Memory B cell (primary cell): Measurements from ENCODE around the gene P2RY4.
"Not testable (repeated sequence)": the region's sequence is repeated elsewhere in the genome, so short reads cannot be mapped to it uniquely, and the experiment has no call there.

ENCODE experiments used
- ATAC-seq: fragments of 150-1000 bp; cut with Tn5 transposase; 2 replicates; pipeline ENCODE4 v1.10.0; 2021; ENCODE audit warnings: low read depth, mild to moderate bottlenecking, moderate library complexity
- DNase-seq, 2 donors: peaks; one replicate each; pipeline ENCODE4 v3.0.0; 2022; ENCODE audit warnings: low spot score in 2 of 2
- H3K27ac Mint-ChIP-seq: one replicate; pipeline ENCODE4 v1.8.0; 2022; ENCODE audit warnings: mild to moderate bottlenecking, moderate library complexity, mixed read lengths
- H3K27me3 Mint-ChIP-seq: one replicate; pipeline ENCODE4 v1.8.0; 2022; ENCODE audit warnings: mixed read lengths
- H3K36me3 Mint-ChIP-seq: one replicate; pipeline ENCODE4 v1.8.0; 2022; ENCODE audit warnings: mild to moderate bottlenecking, mixed read lengths
- H3K4me1 Mint-ChIP-seq: one replicate; pipeline ENCODE4 v1.8.0; 2022; ENCODE audit warnings: mixed read lengths
- H3K4me3 Mint-ChIP-seq: one replicate; pipeline ENCODE4 v1.8.0; 2022; ENCODE audit warnings: mild to moderate bottlenecking, moderate library complexity, mixed read lengths
- H3K9me3 Mint-ChIP-seq: one replicate; pipeline ENCODE4 v1.8.0; 2022; ENCODE audit warnings: mixed read lengths

The P2RY4 gene

GRCh38 chrX:70257423-70258288 is 2.3 kb downstream of the P2RY4 start:
- no peaks in the 10 kb centered on the region for H3K9me3 Mint-ChIP-seq
- no peaks in the 10 kb centered on the region for H3K27me3 Mint-ChIP-seq
- ATAC-seq = no peak
- H3K4me1 Mint-ChIP-seq = no peaks in the 10 kb centered on the region
- no peak for DNase-seq
- H3K27ac Mint-ChIP-seq = no peak overlapping the region
- H3K36me3 Mint-ChIP-seq = peaks cover 18% of the 10 kb centered on the region
- H3K4me3 Mint-ChIP-seq = no peak overlapping the region

DNA sequence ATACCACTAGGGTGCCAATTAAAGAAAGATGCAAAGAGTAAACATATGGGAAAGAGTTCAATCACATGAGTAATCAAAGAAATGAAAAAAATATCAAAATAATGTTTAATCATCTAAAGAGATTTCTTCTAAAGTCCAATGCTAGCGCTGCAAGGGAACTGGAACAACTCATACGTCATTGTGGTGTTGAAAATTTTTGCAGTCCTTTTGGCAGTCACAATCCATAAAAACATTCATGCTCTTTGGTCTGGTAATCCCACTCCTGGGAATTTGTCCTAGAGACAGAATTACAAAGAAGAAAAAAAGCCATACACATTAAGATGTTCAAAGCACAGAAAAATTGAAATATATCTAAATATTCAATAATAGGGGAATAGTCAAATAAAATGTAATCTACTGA is 4.6 kb downstream of the P2RY4 start:
- no peak overlapping the region for H3K27ac Mint-ChIP-seq
- no peak overlapping the region for H3K4me3 Mint-ChIP-seq
- H3K27me3 Mint-ChIP-seq = no peaks in the 10 kb centered on the region
- peaks cover 18% of the 10 kb centered on the region for H3K36me3 Mint-ChIP-seq
- no peaks in the 10 kb centered on the region for H3K9me3 Mint-ChIP-seq
- no peak for DNase-seq
- H3K4me1 Mint-ChIP-seq = no peaks in the 10 kb centered on the region
- no peak for ATAC-seq

- H3K4me1 Mint-ChIP-seq = no peaks in the 10 kb centered on the region
- peaks cover 18% of the 10 kb centered on the region for H3K36me3 Mint-ChIP-seq
- no peak overlapping the region for H3K27ac Mint-ChIP-seq
- ATAC-seq (no peak), DNase-seq (no peak)
- no peaks in the 10 kb centered on the region for H3K9me3 Mint-ChIP-seq
- H3K27me3 Mint-ChIP-seq = no peaks in the 10 kb centered on the region
- no peak overlapping the region for H3K4me3 Mint-ChIP-seq
Measured at GRCh38 chrX:70254909-70255308, 5.1 kb downstream of the P2RY4 start.

GRCh38 chrX:70254063-70254400 is 6.0 kb downstream of the P2RY4 start:
- Mint-ChIP-seq H3K4me3 (no peak overlapping the region), H3K4me1 (no peaks in the 10 kb centered on the region), H3K27ac (no peak overlapping the region), H3K9me3 (no peaks in the 10 kb centered on the region), H3K27me3 (no peaks in the 10 kb centered on the region), H3K36me3 (peaks cover 18% of the 10 kb centered on the region)
- ATAC-seq (no peak), DNase-seq (no peak)

- H3K4me1 Mint-ChIP-seq = no peaks in the 10 kb centered on the region
- peaks cover 18% of the 10 kb centered on the region for H3K36me3 Mint-ChIP-seq
- H3K27me3 Mint-ChIP-seq = no peaks in the 10 kb centered on the region
- ATAC-seq (no peak), DNase-seq (no peak)
- no peak overlapping the region for H3K27ac Mint-ChIP-seq
- no peaks in the 10 kb centered on the region for H3K9me3 Mint-ChIP-seq
- no peak overlapping the region for H3K4me3 Mint-ChIP-seq
Measured at GRCh38 chrX:70253377-70254062, 6.5 kb downstream of the P2RY4 start.

- Mint-ChIP-seq H3K9me3 (no peaks in the 10 kb centered on the region), H3K36me3 (peaks cover 18% of the 10 kb centered on the region), H3K4me3 (no peak overlapping the region), H3K4me1 (no peaks in the 10 kb centered on the region), H3K27me3 (no peaks in the 10 kb centered on the region), H3K27ac (no peak overlapping the region)
- DNase-seq (no peak), ATAC-seq (no peak)
Measured at GRCh38 chrX:70252491-70252890, 7.5 kb downstream of the P2RY4 start.

DNA sequence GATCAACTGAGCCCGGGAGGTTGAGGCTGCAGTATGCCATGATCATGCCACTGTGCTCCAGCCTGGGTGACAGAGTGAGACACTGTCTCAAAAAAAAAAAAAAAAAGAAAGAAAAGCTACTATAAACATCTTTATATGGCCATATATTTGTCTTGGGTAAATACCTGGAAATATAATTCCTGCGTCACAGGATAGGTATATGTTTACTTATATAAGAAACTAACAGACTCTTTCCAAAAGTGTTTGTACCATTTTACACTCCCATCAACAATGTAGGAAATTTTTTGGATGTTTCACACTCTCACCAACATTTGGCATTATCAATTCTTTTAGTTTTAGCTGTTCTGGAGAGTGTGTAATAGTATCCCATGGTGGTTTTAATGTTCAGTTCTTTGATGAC is 12.8 kb downstream of the P2RY4 start:
- no peaks in the 10 kb centered on the region for H3K4me1 Mint-ChIP-seq
- ATAC-seq (no peak), DNase-seq (no peak)
- H3K36me3 Mint-ChIP-seq = no peaks in the 10 kb centered on the region
- H3K27me3 Mint-ChIP-seq = no peaks in the 10 kb centered on the region
- no peak overlapping the region for H3K27ac Mint-ChIP-seq
- no peaks in the 10 kb centered on the region for H3K9me3 Mint-ChIP-seq
- no peak overlapping the region for H3K4me3 Mint-ChIP-seq

DNA sequence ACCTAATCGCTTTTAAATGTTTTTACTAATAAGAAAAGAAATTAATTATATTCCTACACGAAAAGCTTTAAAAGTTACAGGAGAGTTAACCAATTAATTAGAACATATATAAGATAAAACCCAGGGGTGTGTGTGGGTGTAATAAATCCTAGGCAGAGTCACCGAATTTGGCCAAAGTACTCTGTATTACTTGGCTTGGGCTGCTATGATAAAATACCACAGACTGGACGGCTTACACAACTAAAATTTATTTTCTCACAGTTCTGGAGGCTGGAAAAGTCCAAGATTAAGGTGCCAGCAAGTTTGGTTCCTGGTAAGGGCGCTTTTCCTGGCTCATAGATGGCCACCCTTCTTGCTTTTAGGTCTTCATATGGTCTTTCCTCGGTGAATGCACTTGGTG is 15.1 kb downstream of the P2RY4 start:
- ATAC-seq = no peak
- Mint-ChIP-seq H3K36me3 (no peaks in the 10 kb centered on the region), H3K4me1 (no peaks in the 10 kb centered on the region), H3K9me3 (no peaks in the 10 kb centered on the region), H3K27ac (no peak overlapping the region), H3K4me3 (no peak overlapping the region), H3K27me3 (no peaks in the 10 kb centered on the region)
- DNase-seq = no peak

- not testable (repeated sequence) for H3K27me3 Mint-ChIP-seq, H3K4me1 Mint-ChIP-seq, ATAC-seq, DNase-seq, H3K9me3 Mint-ChIP-seq, H3K36me3 Mint-ChIP-seq, H3K4me3 Mint-ChIP-seq, H3K27ac Mint-ChIP-seq
Measured at GRCh38 chrX:70243601-70244000, 16.4 kb downstream of the P2RY4 start.

- no peak for DNase-seq
- ATAC-seq = no peak
- Mint-ChIP-seq H3K36me3 (no peaks in the 10 kb centered on the region), H3K27ac (no peak overlapping the region), H3K4me3 (no peak overlapping the region), H3K9me3 (no peaks in the 10 kb centered on the region), H3K27me3 (no peaks in the 10 kb centered on the region), H3K4me1 (no peaks in the 10 kb centered on the region)
Measured at GRCh38 chrX:70241501-70241900, 18.5 kb downstream of the P2RY4 start.

- no peaks in the 10 kb centered on the region for H3K4me1 Mint-ChIP-seq
- H3K27ac Mint-ChIP-seq = no peak overlapping the region
- H3K4me3 Mint-ChIP-seq = no peak overlapping the region
- no peaks in the 10 kb centered on the region for H3K27me3 Mint-ChIP-seq
- no peaks in the 10 kb centered on the region for H3K36me3 Mint-ChIP-seq
- DNase-seq = no peak
- no peak for ATAC-seq
- no peaks in the 10 kb centered on the region for H3K9me3 Mint-ChIP-seq
Measured at GRCh38 chrX:70240751-70241150, 19.3 kb downstream of the P2RY4 start.

DNA sequence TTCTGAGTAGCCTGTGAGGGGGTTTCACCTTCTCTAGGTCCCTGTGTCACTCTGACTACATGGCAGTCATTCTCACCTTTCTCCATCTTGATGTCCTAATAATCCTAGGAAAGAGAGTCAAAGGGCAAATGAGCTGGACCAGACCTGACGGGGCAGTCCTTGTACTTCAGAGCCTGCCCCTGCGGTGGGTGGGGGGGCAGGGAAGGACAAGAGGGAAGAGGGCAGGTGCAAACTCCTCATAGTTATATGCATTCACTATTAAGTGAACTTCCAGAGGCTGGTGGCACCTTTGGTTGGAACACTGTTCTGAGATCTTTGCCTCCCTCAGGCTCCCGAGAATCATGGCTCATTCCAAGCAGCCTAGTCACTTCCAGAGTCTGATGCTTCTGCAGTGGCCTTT is 25.6 kb downstream of the P2RY4 start, which contains the start of gene AWAT1:
Gene AWAT1 (plus strand): TSS at position 301 of the 400 bp plus-strand sequence. CDS start 41 bp downstream, at position 342.
- H3K27ac Mint-ChIP-seq = no peak within 1 kb of the TSS
- no peak for ATAC-seq
- no peak within 1 kb of the TSS for H3K4me3 Mint-ChIP-seq

DNA sequence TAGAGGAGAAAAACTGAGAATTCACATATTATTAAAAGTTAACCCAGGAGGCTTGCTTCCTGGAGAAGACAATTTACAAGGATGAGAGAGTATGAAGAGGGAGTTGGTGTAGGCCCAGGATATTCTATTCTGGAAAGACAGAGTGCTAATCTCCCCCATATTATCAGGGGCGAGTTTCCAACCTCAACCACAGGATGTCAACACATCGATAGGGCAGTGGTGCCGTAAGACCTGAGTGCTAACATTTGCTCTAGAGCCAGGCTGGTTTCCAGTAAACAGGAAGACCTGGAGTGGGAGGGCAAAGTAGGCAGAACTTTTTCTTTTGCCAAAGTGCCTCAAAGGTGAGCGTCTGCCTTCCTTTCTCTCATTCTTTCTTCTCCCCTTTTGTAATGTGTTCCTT is 28.3 kb downstream of the P2RY4 start:
- Mint-ChIP-seq H3K9me3 (no peaks in the 10 kb centered on the region), H3K36me3 (peaks cover 2% of the 10 kb centered on the region)

More for the DNA sequence above, 25.6 kb downstream of the P2RY4 start, which contains the start of gene AWAT1:
- no peaks in the 10 kb centered on the region for H3K27me3 Mint-ChIP-seq
- H3K9me3 Mint-ChIP-seq = no peaks in the 10 kb centered on the region
- no peak for DNase-seq
- H3K4me1 Mint-ChIP-seq = no peaks in the 10 kb centered on the region
- peaks cover 2% of the 10 kb centered on the region for H3K36me3 Mint-ChIP-seq

GRCh38 chrX:70226687-70227086 is 33.3 kb downstream of the P2RY4 start:
- Mint-ChIP-seq H3K9me3 (no peaks in the 10 kb centered on the region), H3K4me3 (no peak overlapping the region), H3K36me3 (no peaks in the 10 kb centered on the region), H3K4me1 (no peaks in the 10 kb centered on the region), H3K27ac (no peak overlapping the region), H3K27me3 (no peaks in the 10 kb centered on the region)
- DNase-seq (no peak), ATAC-seq (no peak)

More for the DNA sequence above, 28.3 kb downstream of the P2RY4 start:
- no peaks in the 10 kb centered on the region for H3K27me3 Mint-ChIP-seq
- H3K4me3 Mint-ChIP-seq = no peak overlapping the region
- no peaks in the 10 kb centered on the region for H3K4me1 Mint-ChIP-seq
- DNase-seq (no peak), ATAC-seq (no peak)
- H3K27ac Mint-ChIP-seq = no peak overlapping the region
